Peyer's patch (tissue), 4 donors: ENCODE results near the gene RFWD3.

Experiments used
- POLR2A ChIP-seq, 2 donors: fragments of 450-650 bp; IDR thresholded peaks; one replicate each; pipeline ENCODE4 v1.5.1; 2017; ENCODE audit warnings: antibody characterized with exemption in 2 of 2, mild to moderate bottlenecking in 2 of 2, moderate library complexity in 2 of 2
- TF ChIP-seq, protein P1 (sequence below), 6 experiments: fragments of 450-650 bp in 4 of 6; fragments of 200-600 bp in 2 of 6; sonication (generic) in 1 of 6; IDR thresholded peaks; one replicate each; pipeline ENCODE4 v1.5.1; 2017 to 2019; ENCODE audit warnings: antibody characterized with exemption in 6 of 6, mild to moderate bottlenecking in 3 of 6, moderate library complexity in 1 of 6

- TF ChIP-seq, protein P1, sequence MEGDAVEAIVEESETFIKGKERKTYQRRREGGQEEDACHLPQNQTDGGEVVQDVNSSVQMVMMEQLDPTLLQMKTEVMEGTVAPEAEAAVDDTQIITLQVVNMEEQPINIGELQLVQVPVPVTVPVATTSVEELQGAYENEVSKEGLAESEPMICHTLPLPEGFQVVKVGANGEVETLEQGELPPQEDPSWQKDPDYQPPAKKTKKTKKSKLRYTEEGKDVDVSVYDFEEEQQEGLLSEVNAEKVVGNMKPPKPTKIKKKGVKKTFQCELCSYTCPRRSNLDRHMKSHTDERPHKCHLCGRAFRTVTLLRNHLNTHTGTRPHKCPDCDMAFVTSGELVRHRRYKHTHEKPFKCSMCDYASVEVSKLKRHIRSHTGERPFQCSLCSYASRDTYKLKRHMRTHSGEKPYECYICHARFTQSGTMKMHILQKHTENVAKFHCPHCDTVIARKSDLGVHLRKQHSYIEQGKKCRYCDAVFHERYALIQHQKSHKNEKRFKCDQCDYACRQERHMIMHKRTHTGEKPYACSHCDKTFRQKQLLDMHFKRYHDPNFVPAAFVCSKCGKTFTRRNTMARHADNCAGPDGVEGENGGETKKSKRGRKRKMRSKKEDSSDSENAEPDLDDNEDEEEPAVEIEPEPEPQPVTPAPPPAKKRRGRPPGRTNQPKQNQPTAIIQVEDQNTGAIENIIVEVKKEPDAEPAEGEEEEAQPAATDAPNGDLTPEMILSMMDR (IDR thresholded peaks at IDR 0.05): no peak
- peak; percentile 27 to 44 for TF ChIP-seq POLR2A (IDR thresholded peaks at IDR 0.05)
These were observed 29.1 kb upstream of the RFWD3 start for GRCh38 chr16:74695450-74696422.
